Measurements from ENCODE around the gene ZNF341.

ZNF341 gene

GRCh38 chr20:33703498-33704137 lies 28.2 kb upstream of the ZNF341 start:
- DNase-seq: no peak

DNA sequence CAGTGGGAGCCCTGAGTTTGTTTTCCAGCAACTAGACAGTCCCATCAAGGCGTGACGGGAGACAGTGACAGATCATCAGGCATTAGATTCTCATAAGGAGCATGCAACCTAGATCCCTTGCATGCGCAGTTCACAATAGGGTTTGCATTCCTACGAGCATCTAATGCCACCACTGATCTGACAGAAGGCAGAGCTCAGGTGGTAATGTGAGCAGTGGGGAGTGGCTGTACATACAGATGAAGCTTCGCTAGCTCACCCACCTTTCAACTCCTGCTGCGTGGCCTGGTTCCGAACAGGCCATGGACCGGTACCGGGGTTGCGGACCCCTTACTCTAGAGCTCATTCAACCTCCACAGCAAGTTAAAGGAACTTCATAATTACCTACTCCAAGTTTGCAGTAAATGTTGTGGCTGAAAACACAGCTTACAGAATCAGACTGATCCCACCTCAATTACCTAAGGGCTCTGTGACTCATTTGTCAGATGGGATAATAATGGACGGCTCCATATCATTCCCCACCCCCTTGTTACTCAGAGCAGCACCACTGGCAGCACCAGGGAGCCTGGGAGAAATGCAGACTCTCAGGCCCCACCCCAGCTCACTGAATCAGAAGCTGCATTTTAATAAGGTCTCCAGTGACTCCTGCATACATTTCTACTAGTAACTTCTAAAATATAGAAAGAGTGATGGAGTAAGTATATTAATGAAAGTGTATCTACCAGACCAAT lies 27.4 kb upstream of the ZNF341 start:
- no peak for DNase-seq

- DNase-seq: no peak
Measured at GRCh38 chr20:33707668-33708067, 24.1 kb upstream of the ZNF341 start.

DNA sequence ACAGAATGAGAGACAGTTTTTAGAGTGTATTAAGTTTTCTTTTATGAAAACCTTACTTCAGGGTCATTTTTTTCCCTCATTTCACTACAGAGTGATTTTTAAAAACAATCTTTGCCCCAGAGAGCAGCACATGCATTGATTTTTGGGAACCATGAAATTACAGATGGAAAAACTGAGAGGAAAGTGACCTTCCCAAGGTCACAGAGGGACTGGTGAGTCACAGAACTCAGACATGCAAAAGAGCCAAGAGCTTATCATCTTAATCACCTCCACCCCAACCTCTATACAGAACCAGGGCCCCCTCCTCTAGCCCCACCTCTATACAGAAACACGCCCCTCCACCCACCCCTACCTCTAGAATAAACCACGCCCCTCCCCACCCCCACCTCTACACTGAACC lies 22.4 kb upstream of the ZNF341 start:
- DNase-seq: no peak

GRCh38 chr20:33709905-33710541 lies 21.8 kb upstream of the ZNF341 start:
- no peak for DNase-seq

- DNase-seq: no peak
Measured at GRCh38 chr20:33710681-33711445, 20.9 kb upstream of the ZNF341 start.

- no peak for DNase-seq
Measured at GRCh38 chr20:33711446-33711738, 20.4 kb upstream of the ZNF341 start.

DNA sequence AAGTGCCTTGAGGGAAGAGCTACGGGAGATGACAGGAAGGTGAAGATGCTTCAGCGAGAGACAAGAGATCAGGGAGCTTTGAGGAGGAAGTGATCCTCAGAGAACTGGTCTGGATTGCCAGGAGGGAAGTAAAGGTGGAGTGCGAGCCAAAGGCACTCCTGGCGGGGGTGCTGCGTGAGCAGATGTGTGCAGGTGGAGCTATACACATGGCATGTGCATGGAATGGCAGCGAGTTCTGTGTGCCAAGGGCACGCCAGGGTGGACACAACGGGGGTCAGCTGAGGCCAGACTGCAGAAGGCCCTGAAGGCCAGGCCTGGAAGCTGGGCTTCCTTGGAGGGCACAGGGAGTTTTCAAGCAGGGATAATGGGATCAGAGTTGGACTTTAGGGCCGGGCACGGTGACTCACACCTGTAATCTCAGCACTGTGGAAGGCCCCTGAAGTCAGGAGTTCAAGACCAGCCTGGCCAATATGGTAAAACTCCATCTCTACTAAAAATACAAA lies 17.9 kb upstream of the ZNF341 start:
- no peak for DNase-seq

DNA sequence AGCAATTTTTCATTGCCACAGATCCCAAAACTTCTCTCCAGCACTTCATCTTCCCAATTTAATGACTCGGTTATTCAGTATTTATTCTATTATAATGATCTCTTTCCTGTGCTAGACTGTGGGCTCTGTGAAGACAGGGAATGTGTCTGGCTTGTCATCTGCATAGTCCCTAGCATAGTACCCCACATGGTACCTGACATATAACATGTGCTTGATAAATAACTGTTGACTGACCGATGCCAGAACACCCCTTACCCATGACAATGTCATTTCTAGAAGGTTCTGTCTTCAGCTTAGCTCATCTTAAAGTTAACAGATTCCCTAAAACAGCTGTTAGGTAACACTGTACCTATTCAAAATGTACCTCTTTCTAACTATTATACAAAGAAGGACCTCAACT lies 15.3 kb upstream of the ZNF341 start:
- no peak for DNase-seq

DNA sequence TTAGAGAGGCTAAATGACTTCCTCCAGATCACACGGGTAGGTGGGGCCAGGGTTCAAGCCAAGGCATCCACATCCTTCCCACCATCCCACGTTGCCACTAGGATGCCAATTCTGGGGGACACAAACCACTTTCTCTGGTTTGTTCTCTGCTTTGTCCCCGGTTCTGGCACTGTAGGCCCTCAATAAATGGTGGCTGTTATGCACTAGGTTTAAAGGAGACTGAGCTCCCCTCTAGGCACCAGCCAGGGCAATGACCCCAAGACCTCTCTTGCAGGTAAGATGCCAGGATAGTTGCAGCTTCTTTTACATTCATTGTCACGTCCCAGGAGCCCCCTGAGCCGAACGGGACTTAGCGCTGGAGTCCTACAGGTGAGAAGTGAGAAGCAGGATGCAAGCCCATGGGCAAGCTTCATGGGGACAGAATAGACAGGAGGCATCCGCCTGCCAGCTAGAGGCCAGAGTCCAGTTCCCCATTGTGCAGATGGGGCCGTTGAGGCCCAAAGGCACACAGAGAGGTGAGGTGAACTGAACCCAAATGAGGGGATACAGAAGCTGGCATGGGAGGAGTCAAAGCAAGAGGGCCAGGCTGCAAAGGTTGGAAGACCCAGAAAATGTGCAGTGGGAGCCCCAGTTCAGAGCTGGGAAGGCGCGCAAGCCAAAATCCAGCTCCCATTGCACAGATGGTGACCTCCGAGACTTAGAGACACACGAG lies 12.4 kb upstream of the ZNF341 start:
- DNase-seq: no peak

GRCh38 chr20:33719989-33720709 lies 11.6 kb upstream of the ZNF341 start, which contains the start of gene PXMP4:
PXMP4 (minus strand) TSS chr20:33720310; CDS start chr20:33720207, 103 bp downstream.
- peak; percentile 93 for DNase-seq

GRCh38 chr20:33721391-33722140 lies 10.2 kb upstream of the ZNF341 start:
- no peak for DNase-seq

DNA sequence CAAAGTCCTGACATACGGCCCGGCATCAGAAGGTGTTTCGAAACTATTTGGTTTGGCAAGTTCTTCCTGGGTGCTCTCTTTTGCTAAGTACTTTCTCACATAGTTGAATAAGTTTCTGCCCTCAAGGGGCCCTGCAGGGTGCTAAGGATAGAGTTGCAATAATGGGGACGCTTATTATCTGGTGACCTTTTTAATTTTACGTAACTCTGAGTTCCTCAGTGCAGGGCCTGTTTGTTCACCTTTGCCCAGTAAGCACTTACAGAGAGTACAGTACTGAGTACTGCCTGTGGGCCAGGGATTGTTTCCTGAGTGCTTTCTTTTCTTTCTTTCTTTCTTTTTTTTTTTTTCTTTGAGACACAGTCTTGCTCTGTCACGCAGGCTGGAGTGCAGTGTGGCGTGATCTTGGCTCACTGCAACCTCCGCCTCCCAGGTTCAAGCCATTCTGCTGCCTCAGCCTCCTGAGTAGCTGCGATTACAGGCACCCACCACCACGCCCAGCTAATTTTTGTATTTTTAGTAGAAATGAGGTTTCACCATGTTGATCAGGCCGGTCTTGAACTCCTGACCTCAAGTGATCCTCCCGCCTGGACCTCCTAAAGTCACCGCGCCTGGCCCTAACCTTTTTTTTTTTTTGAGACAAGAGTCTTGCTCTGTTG lies 7.2 kb upstream of the ZNF341 start:
- no peak for DNase-seq

- DNase-seq: no peak
Measured at GRCh38 chr20:33725607-33726264, 6.1 kb upstream of the ZNF341 start.

DNA sequence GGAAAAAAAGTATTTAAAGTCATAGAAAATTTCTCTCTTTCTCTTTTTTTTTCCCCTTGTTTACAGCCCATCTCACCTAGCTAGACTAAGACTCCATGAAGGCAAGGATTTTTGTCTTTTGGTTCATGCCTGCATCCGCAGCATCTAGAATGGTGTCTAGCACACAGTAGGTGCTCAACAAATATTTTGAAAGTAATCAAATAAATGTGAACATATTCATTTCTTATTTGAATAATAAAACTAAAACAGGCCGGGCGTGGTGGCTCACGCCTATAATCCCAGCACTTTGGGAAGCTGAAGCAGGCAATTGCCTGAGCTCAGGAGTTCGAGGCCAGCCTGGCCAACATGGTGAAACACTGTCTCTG lies 4.7 kb upstream of the ZNF341 start:
- no peak for DNase-seq

- no peak for DNase-seq
Measured at GRCh38 chr20:33727806-33728205, 4.0 kb upstream of the ZNF341 start.

GRCh38 chr20:33728463-33728862 lies 3.3 kb upstream of the ZNF341 start:
- no peak for DNase-seq

DNA sequence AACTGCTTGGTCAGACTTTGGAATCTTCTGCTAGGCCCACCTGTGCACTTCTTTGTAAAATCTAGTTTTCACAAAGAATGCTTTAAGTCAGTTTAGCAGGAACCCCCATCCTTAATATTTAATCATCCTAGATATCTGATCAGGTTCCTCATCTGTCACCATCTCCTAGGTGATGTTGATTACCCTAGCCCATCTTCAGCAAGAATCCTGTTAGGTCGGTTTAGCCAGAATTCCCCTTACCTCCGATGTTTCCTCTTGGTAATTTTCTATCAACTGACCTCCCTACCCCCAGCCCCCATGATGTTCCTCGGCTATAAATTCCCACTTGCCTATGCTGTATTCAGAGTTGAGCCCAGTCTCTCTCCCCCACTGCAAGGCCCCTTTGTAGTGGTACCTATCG lies 2.7 kb upstream of the ZNF341 start:
- DNase-seq: no peak

- DNase-seq: no peak
Measured at GRCh38 chr20:33730946-33731692, 677 bp upstream of the ZNF341 start.
